Mononuclear cell (primary cell): Measurements from ENCODE around the gene TSPAN15. TPM values are rescaled to one million over a fixed set of nuclear protein-coding genes. Genes with fewer than 3 reads are reported as not detected.

ENCODE experiments used
- H3K27me3 ChIP-seq: 2 replicates; pipeline ENCODE4 v1.6.0; 2011; ENCODE audit warnings: low read length, control low read depth; ENCODE audit not compliant: insufficient read depth
- H3K4me1 ChIP-seq: 2 replicates; pipeline ENCODE4 v1.5.1; 2011; ENCODE audit warnings: mild to moderate bottlenecking, low read length, control low read depth; ENCODE audit not compliant: insufficient read depth
- H3K4me3 ChIP-seq: 2 replicates; pipeline ENCODE4 v1.5.1; 2011; ENCODE audit warnings: mild to moderate bottlenecking, low read length, moderate library complexity
- H3K9me3 ChIP-seq: 2 replicates; pipeline ENCODE4 v1.5.1; 2011; ENCODE audit warnings: low read depth, mild to moderate bottlenecking, control low read depth, low read length
- total RNA-seq: library from RNA; depleted of rRNA; stranded (reverse); fragments of >200 nt; gene quantifications from one replicate; pipeline ENCODE4 v1.2.3, GENCODE V29; 2012

Gene TSPAN15
- total RNA-seq, 1 donor: 1.6 TPM

GRCh38 chr10:69501657-69502056, 50.4 kb downstream of the TSPAN15 start:
- no peak overlapping the region for H3K4me3 ChIP-seq
- no peaks in the 10 kb centered on the region for H3K4me1 ChIP-seq
- H3K27me3 ChIP-seq: no peaks in the 10 kb centered on the region
- no peaks in the 10 kb centered on the region for H3K9me3 ChIP-seq

GRCh38 chr10:69502589-69502988, 51.3 kb downstream of the TSPAN15 start:
- peaks cover 2% of the 10 kb centered on the region for H3K4me1 ChIP-seq
- no peaks in the 10 kb centered on the region for H3K27me3 ChIP-seq
- H3K4me3 ChIP-seq: no peak overlapping the region
- H3K9me3 ChIP-seq: no peaks in the 10 kb centered on the region

GRCh38 chr10:69503001-69503895, 52.0 kb downstream of the TSPAN15 start:
- H3K27me3 ChIP-seq: no peaks in the 10 kb centered on the region
- H3K4me1 ChIP-seq: peaks cover 6% of the 10 kb centered on the region
- H3K9me3 ChIP-seq: no peaks in the 10 kb centered on the region
- no peak overlapping the region for H3K4me3 ChIP-seq

DNA sequence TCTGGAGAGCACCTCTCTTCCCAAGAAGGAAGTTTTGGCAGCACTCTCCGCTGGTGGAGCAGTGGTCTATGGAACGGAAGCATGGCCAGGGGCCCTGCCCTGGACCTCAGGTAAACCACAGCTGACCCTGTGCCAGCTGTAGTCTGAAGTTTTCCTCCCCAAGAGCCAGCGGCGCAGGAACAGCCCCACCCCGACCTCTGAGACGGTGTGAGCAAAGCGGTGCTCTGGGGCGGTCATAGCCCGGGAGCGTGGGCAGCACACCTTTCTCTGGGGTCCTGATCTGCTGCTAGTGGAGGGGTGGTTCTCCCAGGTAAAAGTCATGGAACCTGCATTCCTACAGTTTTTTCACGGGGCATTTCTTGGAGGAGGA, 52.6 kb downstream of the TSPAN15 start:
- no peak overlapping the region for H3K4me3 ChIP-seq
- H3K4me1 ChIP-seq: peaks cover 6% of the 10 kb centered on the region
- no peaks in the 10 kb centered on the region for H3K9me3 ChIP-seq
- no peaks in the 10 kb centered on the region for H3K27me3 ChIP-seq

DNA sequence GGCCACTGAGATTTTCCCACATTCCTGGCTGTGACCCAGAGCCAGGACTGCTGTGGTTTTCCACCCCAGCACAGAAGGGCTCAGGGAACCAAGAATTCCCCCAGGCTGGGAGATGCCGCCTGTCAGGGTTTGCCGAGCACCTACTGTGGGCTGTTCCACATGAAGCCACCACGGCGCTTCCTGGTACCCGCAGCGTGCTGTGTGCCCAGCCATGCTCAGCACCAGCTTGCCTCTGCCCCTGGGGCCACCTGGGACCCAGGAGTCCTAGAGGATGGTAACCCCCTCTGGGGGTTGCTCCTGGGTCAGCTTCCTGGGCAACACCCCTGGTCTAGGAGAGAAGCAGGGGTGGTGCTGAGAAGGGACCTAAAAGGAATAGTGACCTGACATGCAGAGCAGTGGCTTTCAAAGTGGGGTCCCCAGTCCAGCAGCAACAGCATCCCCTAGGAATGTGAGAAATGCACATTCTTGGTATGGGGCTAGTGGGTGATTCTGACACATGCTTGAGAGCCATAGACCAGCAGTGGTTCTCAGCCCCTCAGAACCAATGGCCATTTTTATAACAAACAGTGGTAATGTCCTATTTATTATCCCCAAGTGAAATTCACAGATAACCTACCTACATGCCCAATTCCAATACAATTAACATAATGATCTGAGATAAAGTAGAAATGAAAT, 53.4 kb downstream of the TSPAN15 start:
- H3K27me3 ChIP-seq: no peaks in the 10 kb centered on the region
- no peak overlapping the region for H3K4me3 ChIP-seq
- peaks cover 6% of the 10 kb centered on the region for H3K4me1 ChIP-seq
- no peaks in the 10 kb centered on the region for H3K9me3 ChIP-seq

- no peak overlapping the region for H3K4me3 ChIP-seq
- H3K27me3 ChIP-seq: no peaks in the 10 kb centered on the region
- peaks cover 6% of the 10 kb centered on the region for H3K4me1 ChIP-seq
- no peaks in the 10 kb centered on the region for H3K9me3 ChIP-seq
Observed at GRCh38 chr10:69505636-69506318, 54.5 kb downstream of the TSPAN15 start.

- Histone ChIP-seq H3K4me1 (peaks cover 6% of the 10 kb centered on the region), H3K4me3 (no peak overlapping the region), H3K27me3 (no peaks in the 10 kb centered on the region), H3K9me3 (no peaks in the 10 kb centered on the region)
Observed at GRCh38 chr10:69506487-69506833, 55.2 kb downstream of the TSPAN15 start.

GRCh38 chr10:69506834-69507713, 55.8 kb downstream of the TSPAN15 start:
- Histone ChIP-seq H3K27me3 (no peaks in the 10 kb centered on the region), H3K4me1 (peaks cover 6% of the 10 kb centered on the region), H3K4me3 (no peak overlapping the region), H3K9me3 (no peaks in the 10 kb centered on the region)

GRCh38 chr10:69508738-69509340, 57.6 kb downstream of the TSPAN15 start:
- Histone ChIP-seq H3K27me3 (no peaks in the 10 kb centered on the region), H3K4me3 (no peak overlapping the region), H3K9me3 (no peaks in the 10 kb centered on the region), H3K4me1 (peaks cover 6% of the 10 kb centered on the region)

DNA sequence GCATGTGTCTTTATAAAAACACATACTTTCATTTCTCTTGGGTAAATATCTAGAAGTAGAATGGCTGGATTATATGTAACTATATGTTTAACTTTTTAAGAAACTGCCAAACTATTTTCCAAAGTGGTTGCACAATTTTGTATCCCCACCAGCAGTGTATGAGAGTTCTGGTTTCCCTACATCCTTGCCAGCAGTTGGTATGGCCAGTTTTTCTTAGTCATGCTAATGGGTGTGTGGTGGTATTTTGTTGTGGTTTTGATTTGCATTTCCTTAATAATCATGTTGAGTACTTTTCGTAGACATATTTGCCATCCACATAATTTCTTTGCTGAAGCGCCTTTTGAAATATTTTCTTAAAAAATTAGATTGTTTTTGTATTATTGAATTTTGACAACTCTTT, 61.6 kb downstream of the TSPAN15 start:
- H3K9me3 ChIP-seq: no peaks in the 10 kb centered on the region
- H3K4me3 ChIP-seq: no peak overlapping the region
- peaks cover under 1% of the 10 kb centered on the region for H3K4me1 ChIP-seq
- no peaks in the 10 kb centered on the region for H3K27me3 ChIP-seq

- H3K9me3 ChIP-seq: no peaks in the 10 kb centered on the region
- H3K4me3 ChIP-seq: no peak overlapping the region
- no peaks in the 10 kb centered on the region for H3K4me1 ChIP-seq
- no peaks in the 10 kb centered on the region for H3K27me3 ChIP-seq
Observed at GRCh38 chr10:69513617-69514016, 62.4 kb downstream of the TSPAN15 start.

DNA sequence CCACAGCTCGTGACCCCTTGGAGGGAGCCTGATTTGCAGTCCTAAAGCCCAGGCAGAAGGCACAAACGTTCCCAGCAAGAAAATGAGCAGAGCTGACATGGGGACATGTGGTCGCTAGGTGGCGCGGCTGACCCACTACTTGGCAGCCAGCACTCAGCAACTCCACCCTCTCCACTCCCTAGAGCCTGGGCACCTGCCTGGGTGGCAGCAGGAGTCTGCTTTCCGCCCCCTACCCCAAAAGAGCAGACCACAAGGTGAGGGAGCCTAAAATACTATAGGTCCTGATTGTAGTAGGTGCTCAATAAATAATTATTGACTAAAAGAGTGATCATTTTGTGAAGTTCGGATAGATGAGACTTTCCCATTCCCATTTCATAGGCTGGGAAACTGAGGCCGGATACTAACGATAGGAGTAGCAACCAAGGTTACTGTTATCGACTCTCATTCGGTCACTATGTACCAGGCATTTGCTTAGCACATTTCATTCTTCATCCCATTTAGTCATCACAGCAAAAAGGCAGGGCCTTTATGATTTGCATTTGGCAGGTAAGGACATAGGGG, 64.5 kb downstream of the TSPAN15 start:
- no peaks in the 10 kb centered on the region for H3K9me3 ChIP-seq
- no peaks in the 10 kb centered on the region for H3K4me1 ChIP-seq
- no peaks in the 10 kb centered on the region for H3K27me3 ChIP-seq
- H3K4me3 ChIP-seq: no peak overlapping the region

GRCh38 chr10:69516316-69516715, 65.1 kb downstream of the TSPAN15 start:
- no peaks in the 10 kb centered on the region for H3K9me3 ChIP-seq
- no peak overlapping the region for H3K4me3 ChIP-seq
- no peaks in the 10 kb centered on the region for H3K27me3 ChIP-seq
- H3K4me1 ChIP-seq: no peaks in the 10 kb centered on the region

- Histone ChIP-seq H3K4me3 (no peak overlapping the region), H3K27me3 (no peaks in the 10 kb centered on the region), H3K9me3 (no peaks in the 10 kb centered on the region), H3K4me1 (no peaks in the 10 kb centered on the region)
Observed at GRCh38 chr10:69516796-69517195, 65.5 kb downstream of the TSPAN15 start.
